K562 (cell line): Measurements from ENCODE around the gene COL20A1. TPM values are rescaled to one million over a fixed set of nuclear protein-coding genes. Genes with fewer than 3 reads are reported as not detected.

Source experiments
- ATAC-seq: fragments of 200-7000 bp; cut with Tn5 transposase; 3 replicates; pipeline ENCODE4 v1.9.1; 2020; ENCODE audit warnings: moderate library complexity
- BruUV-seq: library from RNA; stranded (reverse); fragments of 400-500 nt; replicated peaks from 2 replicates; lab custom pipeline; 2021; lab: Mats Ljungman, UMichigan
- CTCF ChIA-PET: fragments of 300-600 bp; formaldehyde crosslinking; extraction: SDS; loops from one replicate; lab custom pipeline; 2021; ENCODE audit warnings: low intra/inter-chr PET ratio; lab: Yijun Ruan, JAX
- POLR2A ChIA-PET: fragments of 300-600, 350-650 bp; sonication (Branson Sonifier 250); formaldehyde crosslinking; extraction: SDS; loops from one replicate; lab custom pipeline; 2021; ENCODE audit warnings: antibody characterized with exemption, inconsistent platforms; lab: Yijun Ruan, JAX
- DNase-seq, 4 experiments: peaks; one replicate each; pipeline versions ENCODE4 v3.0.0 to v3.0.0-alpha.2; 2011 to 2018; ENCODE audit warnings: low spot score in 3 of 4, mixed read lengths in 3 of 4; ENCODE audit errors: extremely low read depth in 1 of 4
- FAIRE-seq: peaks from 2 replicates; lab custom pipeline; 2011; peaks lifted over from hg19 to GRCh38; lab: Jason Lieb, UNC
- H2AFZ ChIP-seq: 2 replicates; pipeline ENCODE4 v1.6.0; 2011; ENCODE audit warnings: low read depth, low read length, control low read depth, inconsistent platforms
- H3K27ac ChIP-seq: fragments of 200-600 bp; 3 replicates; pipeline ENCODE4 v1.8.0; 2011; ENCODE audit warnings: low read depth, mild to moderate bottlenecking, control low read depth, inconsistent platforms, low read length, moderate library complexity, mixed read lengths; ENCODE audit errors: extremely low read depth
- H3K27me3 ChIP-seq, 2 experiments: fragments of 300-600 bp in 1 of 2; 2 replicates in 1 of 2; 3 replicates in 1 of 2; pipeline versions ENCODE4 v1.6.0 to v1.8.0; 2011; ENCODE audit warnings: inconsistent platforms in 2 of 2, low read length in 2 of 2, mild to moderate bottlenecking in 1 of 2, mixed read lengths in 1 of 2, moderate library complexity in 1 of 2; ENCODE audit not compliant: control insufficient read depth in 2 of 2, insufficient read depth in 2 of 2
- H3K36me3 ChIP-seq: fragments of 300-600 bp; 3 replicates; pipeline ENCODE4 v1.8.0; 2011; ENCODE audit warnings: mild to moderate bottlenecking, low read length, inconsistent platforms; ENCODE audit not compliant: control insufficient read depth, insufficient read depth
- H3K4me1 ChIP-seq, 2 experiments: fragments of 200-600 bp in 1 of 2; replicated peaks in 1 of 2; 2 replicates in 1 of 2; 3 replicates in 1 of 2; pipeline versions ENCODE4 v1.5.1 to v1.8.0; 2011; ENCODE audit warnings: inconsistent platforms in 2 of 2, low read length in 2 of 2, mild to moderate bottlenecking in 1 of 2, mixed read lengths in 1 of 2, moderate library complexity in 1 of 2; ENCODE audit not compliant: control insufficient read depth in 2 of 2, insufficient read depth in 2 of 2
- H3K4me2 ChIP-seq: 2 replicates; pipeline ENCODE4 v1.6.1; 2011; ENCODE audit warnings: low read length, control low read depth, inconsistent platforms, mixed read lengths; ENCODE audit not compliant: insufficient read depth
- H3K4me3 ChIP-seq: fragments of 200-600 bp; sonication (generic), shearing (Covaris generic); 2 replicates; pipeline ENCODE4 v1.5.1; 2016; ENCODE audit warnings: control low read depth, inconsistent platforms
- H3K79me2 ChIP-seq: fragments of 200-600 bp; 3 replicates; pipeline ENCODE4 v1.8.0; 2011; ENCODE audit warnings: low read length, inconsistent platforms; ENCODE audit not compliant: control insufficient read depth, insufficient read depth
- H3K9ac ChIP-seq, 2 experiments: 2 replicates each; pipeline versions ENCODE4 v1.6.0 to v1.6.1; 2011; ENCODE audit warnings: low read depth in 2 of 2, low read length in 2 of 2, control low read depth in 1 of 2, inconsistent platforms in 1 of 2, mild to moderate bottlenecking in 1 of 2, mixed read lengths in 1 of 2; ENCODE audit not compliant: insufficient read depth in 1 of 2
- H3K9me1 ChIP-seq: one replicate; pipeline ENCODE4 v1.6.0; 2011; ENCODE audit warnings: inconsistent platforms, mild to moderate bottlenecking, low read length, moderate library complexity; ENCODE audit not compliant: control insufficient read depth, insufficient read depth
- H3K9me3 ChIP-seq: replicated peaks from 2 replicates; pipeline ENCODE4 v1.5.1; 2011; ENCODE audit warnings: low read depth, low read length, inconsistent platforms; ENCODE audit not compliant: control insufficient read depth, insufficient read depth
- H4K20me1 ChIP-seq: replicated peaks from 2 replicates; pipeline ENCODE4 v1.6.1; 2011; ENCODE audit warnings: low read length, inconsistent platforms, mixed read lengths; ENCODE audit not compliant: control insufficient read depth, insufficient read depth
- ADNP ChIP-seq: fragments of 200-800 bp; sonication (Bioruptor generic); IDR thresholded peaks from 2 replicates; pipeline ENCODE4 v1.6.1; 2016; ENCODE audit warnings: missing genetic modification characterization, missing compliant biosample characterization
- BRCA1 ChIP-seq, 2 experiments: fragments of 450-650 bp in 1 of 2; sonication (generic) in 1 of 2; formaldehyde crosslinking in 1 of 2; IDR thresholded peaks; 2 replicates each; pipeline versions ENCODE4 v1.5.0 to v1.6.1; 2017 to 2020; ENCODE audit warnings: mild to moderate bottlenecking in 1 of 2, missing genetic modification reagents in 1 of 2
- CREM ChIP-seq: IDR thresholded peaks from 2 replicates; pipeline ENCODE4 v1.6.1; 2014; ENCODE audit warnings: antibody characterized with exemption, low read depth
- ELK1 ChIP-seq: sonication (generic); formaldehyde crosslinking; IDR thresholded peaks from 2 replicates; pipeline ENCODE4 v1.8.1; 2022; ENCODE audit warnings: missing genetic modification reagents
- GTF2E2 ChIP-seq: fragments of 200-800 bp; sonication (Bioruptor generic); IDR thresholded peaks from 2 replicates; pipeline ENCODE4 v1.6.1; 2016; ENCODE audit warnings: missing genetic modification characterization, missing compliant biosample characterization
- MECOM ChIP-seq: fragments of 250-450 bp; sonication (Bioruptor Pico); IDR thresholded peaks from 2 replicates; pipeline ENCODE4 v1.8.0; 2022; ENCODE audit warnings: inconsistent platforms
- PHB2 ChIP-seq: fragments of 450-650 bp; IDR thresholded peaks from 2 replicates; pipeline ENCODE4 v1.6.1; 2017; ENCODE audit warnings: low read depth
- PML ChIP-seq: IDR thresholded peaks from 2 replicates; pipeline ENCODE4 v1.6.1; 2012; ENCODE audit warnings: low read length, inconsistent platforms
- SMC3 ChIP-seq: conservative IDR thresholded peaks from 2 replicates; pipeline ENCODE4 v1.6.1; 2011; ENCODE audit warnings: low read depth, low read length, improper control_type of control experiment; ENCODE audit not compliant: insufficient read depth
- XRCC5 ChIP-seq: fragments of 200-400 bp; formaldehyde crosslinking; IDR thresholded peaks from 2 replicates; pipeline ENCODE4 v1.6.1; 2017; ENCODE audit warnings: low read depth, mild to moderate bottlenecking, low read length
- ZC3H8 ChIP-seq: fragments of 450-650 bp; IDR thresholded peaks from 2 replicates; pipeline ENCODE4 v1.6.1; 2017
- ZNF165 ChIP-seq: fragments of 250-450 bp; sonication (Bioruptor Pico); IDR thresholded peaks from 2 replicates; pipeline ENCODE4 v1.4.0; 2020; ENCODE audit warnings: borderline replicate concordance
- WGBS: fragments of 100-300 bp; shearing (Covaris generic); methylation state at CpG from one replicate; pipeline ENCODE4 v1.1.6; 2016; ENCODE audit warnings: low coverage, mixed read lengths; ENCODE audit not compliant: insufficient coverage; ENCODE audit errors: missing lambda C conversion rate; 5-methylcytosine and 5-hydroxymethylcytosine counted together
- in situ Hi-C: fragments of 300-500 bp; cut with MboI; formaldehyde crosslinking; loops from 4 replicates; pipeline ENCODE4 v1.15.0; 2018; ENCODE audit warnings: inconsistent platforms, mixed read lengths
- intact Hi-C: fragments of 100-400 bp; cut with micrococcal nuclease; formaldehyde crosslinking; loops from 2 replicates; pipeline ENCODE4 v1.14.2; 2022
- polyA plus RNA-seq, 8 experiments: library from polyadenylated mRNA; depleted of rRNA in 4 of 8; stranded (reverse) in 5 of 8; unstranded in 3 of 8; fragments of >200 nt; fragmentation: Nextera tagmentation in 2 of 8; fragmentation: Illumina TruSeq in 1 of 8; extraction: Ambion mirVana in 2 of 8; extraction: Trizol in 1 of 8; gene quantifications; 2 replicates each; pipeline versions ENCODE4 v1.2.1 to v1.2.3, GENCODE V29; 2011 to 2014; ENCODE audit warnings: inconsistent platforms in 1 of 8, missing spikeins in 1 of 8
- total RNA-seq, 7 experiments: library from RNA; depleted of rRNA in 6 of 7; stranded (reverse); fragments of >200 nt in 6 of 7; fragmentation: Illumina TruSeq in 2 of 7; extraction: Trizol in 2 of 7; gene quantifications; 2 replicates each; pipeline versions ENCODE4 v1.2.1 to v1.2.3, GENCODE V29; 2011 to 2021; ENCODE audit warnings: low replicate concordance in 1 of 7
- TF ChIP-seq, protein P1 (sequence below): sonication (generic); formaldehyde crosslinking; IDR thresholded peaks from 2 replicates; pipeline ENCODE4 v1.8.1; 2023; ENCODE audit warnings: mild to moderate bottlenecking, missing genetic modification reagents, moderate library complexity
- TF ChIP-seq, protein P2 (sequence below): fragments of 450-650 bp; IDR thresholded peaks from 2 replicates; pipeline ENCODE4 v1.6.1; 2018; ENCODE audit warnings: mild to moderate bottlenecking, low read depth; ENCODE audit not compliant: partially characterized antibody

COL20A1 gene
- total and polyA plus RNA-seq, 9 of the 15 experiments (the other 6 are each of a cell fraction or from before 2014, with no cell fraction given), result not detected

DNA sequence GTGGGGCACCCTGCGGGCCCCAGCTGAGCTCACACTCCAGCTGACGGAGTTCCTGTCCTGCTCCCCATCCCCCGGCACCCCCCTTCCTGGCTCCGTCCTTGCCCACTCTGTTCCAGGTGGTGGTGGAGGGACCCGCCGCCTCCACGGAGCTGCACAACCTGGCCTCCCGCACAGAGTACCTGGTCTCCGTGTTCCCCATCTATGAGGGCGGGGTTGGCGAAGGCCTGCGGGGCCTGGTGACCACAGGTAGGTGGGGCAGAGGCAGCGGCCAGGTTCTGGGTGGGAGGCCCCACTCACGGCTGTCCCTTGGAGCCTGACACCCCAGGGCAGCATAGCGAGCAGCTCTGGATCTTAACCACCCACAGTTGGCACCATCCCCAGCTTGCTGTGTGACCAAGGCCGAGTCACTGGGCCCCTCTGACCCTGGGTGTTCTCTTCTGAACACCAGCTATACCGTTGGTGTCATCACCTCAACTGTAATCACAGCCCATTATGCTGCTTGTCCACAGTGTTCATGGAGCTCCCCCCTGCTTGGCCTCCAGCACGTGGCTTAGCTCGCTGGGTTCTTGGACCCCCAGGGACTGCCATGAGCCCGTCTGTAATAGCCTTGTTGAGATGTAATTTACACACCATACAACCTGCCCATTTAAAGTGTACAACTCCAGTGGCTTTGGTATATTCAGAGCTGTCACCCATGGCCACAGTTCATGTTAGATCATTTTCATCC is 17.4 kb downstream of the COL20A1 start:
- CTCF ChIA-PET, result interaction anchor here (0.6 to 1.6 kb wide), 2 partner anchors 71 to 583 kb away, joined by 3 to 10 read pairs; no protein-coding TSS in a partner anchor
- Histone ChIP-seq H3K27ac (no peak overlapping the region), H3K9me1 (no peaks in the 10 kb centered on the region), H3K4me2 (no peak overlapping the region), H3K27me3 (peaks cover 0 to 63% of the 10 kb centered on the region in 2 experiments; a peak in 2 of 5 replicates), H4K20me1 (peaks cover 12% of the 10 kb centered on the region; the same call in 1 of the 2 replicates), H3K4me1 (peaks cover 0 to 66% of the 10 kb centered on the region in 2 experiments; a peak in 2 of 5 replicates), H3K9ac (no peak overlapping the region), H3K4me3 (no peak overlapping the region), H3K36me3 (no peaks in the 10 kb centered on the region), H3K9me3 (no peaks in the 10 kb centered on the region), H2AFZ (no peak overlapping the region), H3K79me2 (no peaks in the 10 kb centered on the region)
- no peak for DNase-seq
- POLR2A ChIA-PET, result interaction anchor here (0.6 kb wide), 2 partner anchors 41 to 178 kb away, joined by 3 read pairs; no protein-coding TSS in a partner anchor
- TF ChIP-seq, protein P1, sequence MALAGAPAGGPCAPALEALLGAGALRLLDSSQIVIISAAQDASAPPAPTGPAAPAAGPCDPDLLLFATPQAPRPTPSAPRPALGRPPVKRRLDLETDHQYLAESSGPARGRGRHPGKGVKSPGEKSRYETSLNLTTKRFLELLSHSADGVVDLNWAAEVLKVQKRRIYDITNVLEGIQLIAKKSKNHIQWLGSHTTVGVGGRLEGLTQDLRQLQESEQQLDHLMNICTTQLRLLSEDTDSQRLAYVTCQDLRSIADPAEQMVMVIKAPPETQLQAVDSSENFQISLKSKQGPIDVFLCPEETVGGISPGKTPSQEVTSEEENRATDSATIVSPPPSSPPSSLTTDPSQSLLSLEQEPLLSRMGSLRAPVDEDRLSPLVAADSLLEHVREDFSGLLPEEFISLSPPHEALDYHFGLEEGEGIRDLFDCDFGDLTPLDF (CRISPR knock-in tag), result no peak
- no peak for TF ChIP-seq XRCC5
- TF ChIP-seq ZC3H8, result no peak
- TF ChIP-seq MECOM (CRISPR knock-in tag), result no peak
- no peak for TF ChIP-seq PML
- no peak for TF ChIP-seq BRCA1 (IDR thresholded peaks at IDR 0.05)
- no peak for TF ChIP-seq BRCA1 (CRISPR knock-in tag; IDR thresholded peaks at IDR 0.05)
- TF ChIP-seq, protein P2, sequence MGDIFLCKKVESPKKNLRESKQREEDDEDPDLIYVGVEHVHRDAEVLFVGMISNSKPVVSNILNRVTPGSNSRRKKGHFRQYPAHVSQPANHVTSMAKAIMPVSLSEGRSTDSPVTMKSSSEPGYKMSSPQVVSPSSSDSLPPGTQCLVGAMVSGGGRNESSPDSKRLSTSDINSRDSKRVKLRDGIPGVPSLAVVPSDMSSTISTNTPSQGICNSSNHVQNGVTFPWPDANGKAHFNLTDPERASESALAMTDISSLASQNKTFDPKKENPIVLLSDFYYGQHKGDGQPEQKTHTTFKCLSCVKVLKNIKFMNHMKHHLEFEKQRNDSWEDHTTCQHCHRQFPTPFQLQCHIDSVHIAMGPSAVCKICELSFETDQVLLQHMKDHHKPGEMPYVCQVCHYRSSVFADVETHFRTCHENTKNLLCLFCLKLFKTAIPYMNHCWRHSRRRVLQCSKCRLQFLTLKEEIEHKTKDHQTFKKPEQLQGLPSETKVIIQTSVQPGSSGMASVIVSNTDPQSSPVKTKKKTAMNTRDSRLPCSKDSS, result no peak
- TF ChIP-seq CREM, result no peak
- no peak for TF ChIP-seq ADNP (tag)
- TF ChIP-seq SMC3, result no peak
- TF ChIP-seq GTF2E2 (tag), result no peak
- no peak for TF ChIP-seq PHB2
- no peak for TF ChIP-seq ZNF165 (CRISPR knock-in tag)
- no peak for TF ChIP-seq ELK1 (CRISPR knock-in tag)
- ATAC-seq, result no peak
- FAIRE-seq, result no peak
- in situ Hi-C loops (no loop called here), intact Hi-C loops (loop anchor here (2.0 kb wide), 1 partner anchor 70 kb away; no protein-coding TSS in a partner anchor)
- BruUV-seq, result no TSS peak
- 5% methylated on average over 19 of the region's 20 CpGs for WGBS
